ENCODE data around the gene GFY.

The GFY gene

DNA sequence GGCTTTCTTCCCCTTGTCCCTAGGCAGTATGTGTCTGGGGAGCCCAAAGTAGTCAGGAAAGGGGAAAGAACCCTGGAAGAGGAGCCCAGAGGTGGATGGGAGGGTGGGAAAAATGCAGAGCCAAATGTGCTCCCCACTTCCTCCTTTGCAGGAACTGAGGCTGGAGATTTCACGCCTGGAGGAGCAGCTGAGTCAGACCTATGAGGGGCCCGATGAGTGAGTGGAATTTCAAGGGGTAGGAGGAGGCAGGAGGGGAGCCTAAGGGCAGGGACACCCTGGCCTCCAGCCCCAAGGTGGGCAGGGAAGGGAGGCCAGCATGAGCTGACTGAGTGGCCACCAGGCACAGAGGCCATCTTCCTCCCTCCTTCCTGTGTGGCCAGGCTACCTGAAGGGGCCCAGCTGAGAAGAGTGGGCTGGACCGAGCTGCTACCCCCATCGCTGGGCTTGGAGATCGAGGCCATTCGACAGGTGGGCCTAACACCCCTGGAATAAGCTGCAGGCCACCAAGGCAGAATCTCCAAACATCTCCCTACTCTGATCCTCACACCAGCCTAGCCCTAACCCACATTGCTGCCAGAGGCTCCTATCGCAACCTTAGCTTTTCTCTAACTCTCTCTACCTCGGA, 16.3 kb upstream of the GFY start:
- no peak for DNase-seq (ENCODE audit: low spot score)

DNA sequence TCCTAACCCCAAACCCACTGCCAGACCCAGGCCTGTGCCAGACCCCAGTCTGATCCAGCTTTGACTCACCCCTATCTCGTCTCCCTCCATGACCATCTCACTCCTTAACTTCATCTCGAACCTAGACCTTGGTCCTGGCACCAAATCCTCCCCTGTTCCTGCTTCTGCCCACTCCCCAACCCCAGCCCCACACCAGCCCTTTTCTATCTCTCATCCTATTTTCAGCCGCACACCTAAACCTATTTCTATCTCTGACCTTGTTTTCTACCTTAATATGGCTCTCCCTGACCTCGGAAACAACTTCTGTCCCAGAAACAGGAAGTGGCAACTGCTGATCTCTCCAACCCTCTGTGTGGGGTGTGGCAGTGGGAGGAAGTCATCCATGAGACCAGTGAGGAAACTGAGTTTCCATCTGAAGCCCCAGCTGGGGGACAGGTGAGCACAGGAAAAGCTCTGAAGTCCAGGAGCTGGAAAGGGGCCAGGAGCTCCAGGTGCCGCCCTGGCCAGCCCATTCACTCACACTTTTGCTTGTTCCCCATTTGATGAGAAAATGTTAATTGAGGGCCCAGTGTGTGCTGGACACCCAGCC, 15.7 kb upstream of the GFY start:
- no peak for DNase-seq (ENCODE audit: low spot score)

DNA sequence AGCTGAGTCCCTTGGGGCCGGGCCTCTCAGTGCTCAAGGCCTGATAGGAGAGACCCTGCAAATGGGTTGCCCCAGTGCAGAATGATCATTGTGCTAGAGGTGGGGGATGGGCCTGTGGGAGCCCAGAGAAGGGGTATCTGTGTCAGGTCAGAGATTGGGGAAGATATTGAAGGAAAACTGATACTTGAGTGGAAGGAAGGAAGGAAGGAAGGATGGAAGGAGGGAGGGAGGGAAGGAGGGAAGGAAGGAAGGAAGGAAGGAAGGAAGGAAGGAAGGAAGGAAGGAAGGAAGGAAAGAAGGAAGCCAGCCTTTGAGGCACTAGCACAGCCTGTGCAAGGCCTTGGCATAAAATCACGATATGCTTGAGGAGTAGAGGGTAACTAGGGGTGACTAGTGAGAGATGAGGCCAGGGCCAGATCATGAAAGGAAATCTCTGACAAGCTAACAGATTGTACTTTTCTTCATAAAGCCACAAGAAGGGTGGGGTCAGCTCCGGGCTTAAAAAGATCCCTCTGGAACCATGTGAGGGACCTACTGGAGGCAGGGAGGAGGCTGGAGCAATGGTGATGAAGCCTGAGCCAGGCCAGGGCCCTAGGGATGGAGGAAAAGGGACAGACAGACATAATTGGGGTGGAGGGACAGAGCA, 13.4 kb upstream of the GFY start:
- DNase-seq (ENCODE audit: low spot score), result no peak

DNA sequence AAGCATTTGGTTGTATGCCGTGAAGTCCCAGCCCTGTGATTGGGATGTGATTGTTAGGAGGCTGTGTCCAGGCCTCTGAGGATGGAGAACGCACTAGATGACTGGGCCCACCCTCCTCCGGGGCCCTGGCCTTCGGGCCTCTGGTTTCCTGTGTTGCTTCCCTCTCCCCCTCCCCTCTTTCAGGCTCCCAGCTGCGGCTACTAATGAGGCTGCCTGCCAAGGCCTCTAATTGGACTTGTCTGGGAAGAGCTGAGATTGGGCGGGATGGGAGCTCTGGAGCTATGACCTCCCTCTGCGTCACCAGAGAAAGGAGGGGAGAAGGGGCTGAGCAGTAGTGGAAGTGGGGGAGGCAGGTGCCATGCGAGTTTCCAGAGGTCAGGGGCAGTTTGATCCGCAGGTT, 11.8 kb upstream of the GFY start:
- DNase-seq (ENCODE audit: low spot score), result no peak

DNA sequence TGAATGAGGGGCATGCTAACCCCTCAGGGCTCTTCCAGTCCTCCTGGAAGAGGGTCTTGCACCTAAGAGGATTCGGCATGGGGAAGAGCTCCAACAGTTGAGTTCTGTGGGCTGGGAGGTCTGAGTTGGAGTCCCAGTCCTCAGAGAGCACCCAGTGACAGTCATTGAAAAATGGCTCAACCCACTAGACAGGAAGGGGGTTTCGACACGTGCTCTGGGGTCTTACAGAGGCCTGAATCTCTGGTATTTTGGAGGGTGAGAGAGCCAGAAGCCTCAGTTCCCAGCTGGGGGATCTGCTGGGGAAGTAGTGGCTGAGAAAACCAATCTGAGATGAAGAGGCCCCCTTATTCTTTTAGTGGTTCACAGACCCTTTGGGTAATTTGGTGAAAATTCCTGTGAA, 10.9 kb upstream of the GFY start:
- DNase-seq (ENCODE audit: low spot score), result no peak

DNA sequence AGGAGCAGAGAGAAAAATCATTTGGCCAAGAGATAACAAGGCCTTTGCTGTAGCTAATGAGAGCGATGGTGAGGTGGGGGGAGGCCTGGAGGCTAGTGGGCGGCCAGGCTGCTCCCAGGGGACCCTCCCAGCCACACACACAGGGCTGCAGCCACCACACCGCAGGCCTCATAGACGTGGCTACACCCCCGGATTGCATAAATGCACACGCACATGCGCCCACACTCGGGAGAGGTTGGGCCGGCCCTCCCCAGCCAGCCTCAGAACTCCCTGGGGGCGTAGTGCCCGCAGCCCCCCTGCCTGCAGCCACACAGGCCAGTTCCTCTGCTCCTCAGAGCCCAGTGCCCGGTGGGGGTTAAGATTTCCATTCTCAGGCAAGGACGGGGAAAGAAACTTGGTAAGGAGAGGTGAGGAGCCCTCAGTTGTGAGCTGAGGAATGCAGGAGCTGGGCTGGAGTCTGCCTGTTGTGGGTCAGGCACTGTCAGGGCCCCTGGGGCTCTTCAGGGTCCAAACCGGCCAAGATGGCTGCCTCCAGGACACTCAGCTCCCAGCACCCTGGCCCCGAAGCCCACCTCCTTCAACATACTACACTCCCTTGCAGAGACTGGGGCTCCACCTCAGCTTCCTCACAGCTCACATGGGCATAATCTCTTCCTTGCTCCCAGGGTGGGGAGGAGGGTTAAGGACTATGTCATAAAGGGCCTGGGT, 9.9 kb upstream of the GFY start:
- DNase-seq (ENCODE audit: low spot score), result no peak

DNA sequence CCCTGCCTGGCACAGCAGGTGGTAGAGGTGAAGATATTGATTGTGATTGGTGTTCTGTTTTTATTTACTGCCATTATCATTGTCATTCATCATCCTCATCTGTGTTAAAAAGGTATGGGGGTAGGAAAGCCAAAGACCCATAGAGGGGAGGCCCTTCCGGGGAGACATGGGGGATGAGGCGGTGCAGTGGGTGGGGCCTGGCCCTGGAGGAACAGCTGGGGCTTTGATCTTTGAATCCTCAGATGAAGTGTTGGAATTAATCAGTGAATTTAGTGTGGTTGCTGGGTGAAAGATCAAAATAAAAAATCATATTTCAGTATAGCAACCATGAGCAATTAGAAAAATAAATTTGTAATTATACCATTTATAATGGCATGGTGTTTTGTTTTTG, 9.4 kb upstream of the GFY start:
- no peak for DNase-seq (ENCODE audit: low spot score)

DNA sequence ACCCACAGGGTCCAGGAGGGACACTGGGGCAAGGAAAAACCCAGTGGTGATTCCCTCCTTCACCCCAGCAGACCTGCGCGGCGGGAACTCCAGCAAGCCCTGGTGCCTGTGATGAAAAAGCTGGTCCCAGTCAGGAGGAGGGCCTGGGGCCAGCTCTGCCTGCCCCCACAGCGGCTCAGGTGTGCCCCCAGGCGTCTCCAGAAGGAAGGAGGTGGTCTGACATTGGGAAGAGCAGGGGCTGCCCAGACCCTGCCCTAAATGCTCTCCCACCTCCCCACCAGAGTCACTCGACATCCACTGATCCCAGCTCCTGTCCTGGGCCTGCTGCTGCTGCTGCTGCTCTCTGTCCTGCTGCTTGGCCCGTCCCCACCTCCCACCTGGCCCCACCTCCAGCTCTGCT, 8.1 kb upstream of the GFY start:
- DNase-seq (ENCODE audit: low spot score), result no peak

DNA sequence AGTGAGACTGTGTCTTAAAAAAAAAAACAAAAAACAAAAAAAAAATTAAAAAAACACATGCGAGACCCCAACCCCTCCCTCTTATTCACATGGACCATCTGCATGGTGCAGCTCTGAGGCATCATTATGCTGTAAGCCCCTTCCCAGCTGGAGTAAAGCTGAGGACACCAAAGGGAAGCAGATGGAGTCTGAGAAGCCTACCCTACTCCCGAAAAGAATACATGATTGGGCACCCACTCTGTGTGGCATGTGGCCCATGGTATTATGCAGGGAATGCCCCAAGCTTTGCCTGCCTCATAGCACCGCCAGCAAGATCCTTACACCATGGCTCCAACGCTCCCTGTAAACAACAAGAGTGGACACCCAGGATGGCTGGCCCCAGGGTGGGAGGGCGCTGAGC, 6.7 kb upstream of the GFY start:
- no peak for DNase-seq (ENCODE audit: low spot score)

DNA sequence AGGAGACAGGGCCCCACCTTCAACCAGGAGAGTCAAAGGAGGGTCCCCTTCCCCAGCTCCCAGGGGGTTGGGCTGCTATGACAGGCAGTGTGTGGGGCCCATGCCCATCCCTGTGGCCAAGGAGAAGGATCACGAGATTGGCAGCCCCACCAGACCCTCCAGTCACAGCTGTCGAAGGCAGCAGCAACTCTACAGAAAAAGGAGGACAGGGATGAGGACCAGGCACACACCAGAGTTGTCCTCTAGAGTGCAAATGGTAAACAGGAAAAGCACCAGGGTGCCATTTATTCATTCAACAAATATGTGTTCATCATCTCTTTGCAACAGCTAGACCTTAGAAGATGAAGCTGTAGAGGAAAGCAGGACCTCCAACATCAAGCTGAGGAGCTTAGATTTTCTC, 6.0 kb upstream of the GFY start:
- DNase-seq (ENCODE audit: low spot score), result no peak

DNA sequence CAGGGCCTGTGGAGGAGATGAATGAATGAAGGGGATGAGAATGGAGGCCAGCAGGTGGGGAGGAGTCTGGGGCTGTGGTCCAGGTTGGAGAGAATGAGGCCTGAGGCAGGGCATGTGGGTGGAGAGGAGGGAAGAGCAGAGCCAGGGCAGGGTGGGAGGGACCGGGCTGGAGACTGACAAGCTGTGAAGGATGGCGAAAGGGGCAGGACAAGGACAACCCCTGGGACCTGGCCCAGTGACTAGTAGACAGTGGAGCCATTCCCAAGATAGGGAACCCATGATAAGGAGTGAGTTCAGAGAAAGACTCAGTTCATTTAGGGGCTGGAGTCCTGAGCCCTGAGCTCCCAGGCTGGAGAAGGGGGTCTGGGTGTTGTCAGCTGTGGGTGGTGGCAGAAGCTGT, 5.0 kb upstream of the GFY start:
- no peak for DNase-seq (ENCODE audit: low spot score)

DNA sequence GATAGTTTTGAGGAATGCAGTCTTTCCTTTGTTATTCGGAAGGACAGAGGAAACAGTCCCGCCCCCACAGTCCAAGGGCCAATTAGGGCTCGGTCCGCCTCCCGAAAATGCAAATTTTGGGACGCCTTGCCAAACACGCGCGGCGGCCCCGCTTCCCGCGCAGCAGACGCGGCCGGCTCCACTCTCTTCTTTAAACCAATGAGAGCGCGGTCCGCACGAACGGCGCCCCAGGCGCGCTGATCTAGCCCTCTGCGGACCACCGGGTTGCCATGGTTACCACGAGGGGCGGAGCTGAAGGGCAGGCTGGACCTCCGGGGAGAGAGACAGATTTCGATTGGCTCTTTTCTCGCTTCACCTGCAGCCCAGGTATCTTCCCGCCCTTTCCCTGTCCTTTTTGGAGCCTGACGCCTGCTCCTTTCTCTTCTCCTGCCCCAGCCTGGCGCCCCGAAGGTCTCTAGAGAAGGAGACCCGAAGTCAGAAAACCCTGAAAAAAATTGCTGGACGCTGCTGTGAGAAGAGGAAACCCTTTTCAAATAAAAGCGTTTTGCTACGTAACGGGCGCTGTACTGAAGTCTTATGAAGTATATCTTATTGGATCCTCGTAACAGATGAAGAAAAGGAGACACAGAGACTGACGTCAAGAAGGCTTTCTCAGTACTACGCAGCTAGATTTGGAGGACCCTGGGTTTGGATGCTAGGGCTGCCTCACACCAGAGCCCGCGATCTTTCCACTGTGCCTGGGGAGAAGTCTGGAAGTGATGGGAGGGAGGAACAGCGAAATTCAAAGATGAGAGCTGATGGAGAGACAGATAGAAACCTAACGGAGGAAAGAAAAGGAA, 3.9 kb upstream of the GFY start:
- DNase-seq (ENCODE audit: low spot score), result no peak

DNA sequence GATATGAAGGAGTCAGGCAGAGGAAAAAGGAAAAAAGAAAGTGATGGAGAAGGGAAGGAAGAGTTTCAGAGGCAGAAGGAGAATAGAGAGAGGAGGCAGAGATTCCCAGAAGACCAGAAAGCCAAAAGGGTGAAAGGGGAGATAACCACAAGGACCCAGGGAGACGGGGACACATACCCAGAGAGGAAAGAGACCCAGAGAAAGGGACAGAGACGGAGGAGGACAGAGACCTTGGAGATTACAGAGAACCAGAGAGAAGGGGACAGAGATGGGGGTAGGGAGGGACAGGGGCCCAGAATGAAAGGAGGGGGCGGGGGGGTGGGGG, 3.3 kb upstream of the GFY start:
- no peak for DNase-seq (ENCODE audit: low spot score)

DNA sequence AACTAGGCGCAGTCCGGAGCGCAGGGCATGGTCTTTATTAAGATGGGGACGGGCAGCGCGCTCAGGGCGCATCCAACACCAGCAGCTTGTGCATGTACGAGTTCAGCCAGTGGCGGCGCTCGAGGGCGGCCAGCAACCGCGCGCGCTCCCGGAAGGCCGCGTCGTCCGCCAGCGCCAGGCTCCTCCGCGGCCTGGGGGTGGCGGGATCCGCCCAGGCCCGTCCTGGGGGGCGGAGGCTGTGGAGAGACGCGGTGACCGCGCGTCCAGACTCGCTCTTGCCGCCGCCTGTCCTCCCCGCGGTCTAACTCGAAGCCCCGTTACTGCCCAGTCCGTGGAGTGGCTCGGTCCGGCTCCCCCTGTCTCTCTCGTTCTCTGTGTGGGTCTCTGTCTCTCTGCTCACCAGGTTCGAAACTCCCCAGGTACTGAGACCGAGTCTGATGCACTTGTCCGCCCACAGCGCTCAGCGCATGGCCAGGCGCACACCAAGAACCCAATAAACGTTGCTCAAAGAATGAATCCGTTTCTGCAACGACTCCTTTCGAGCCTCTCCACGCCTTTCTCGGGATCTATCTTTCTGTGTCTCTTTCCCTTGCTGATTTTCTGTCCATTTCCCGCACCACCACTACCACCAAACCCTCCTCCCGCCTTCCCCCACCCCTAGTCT, 2.6 kb upstream of the GFY start:
- no peak for DNase-seq (ENCODE audit: low spot score)

DNA sequence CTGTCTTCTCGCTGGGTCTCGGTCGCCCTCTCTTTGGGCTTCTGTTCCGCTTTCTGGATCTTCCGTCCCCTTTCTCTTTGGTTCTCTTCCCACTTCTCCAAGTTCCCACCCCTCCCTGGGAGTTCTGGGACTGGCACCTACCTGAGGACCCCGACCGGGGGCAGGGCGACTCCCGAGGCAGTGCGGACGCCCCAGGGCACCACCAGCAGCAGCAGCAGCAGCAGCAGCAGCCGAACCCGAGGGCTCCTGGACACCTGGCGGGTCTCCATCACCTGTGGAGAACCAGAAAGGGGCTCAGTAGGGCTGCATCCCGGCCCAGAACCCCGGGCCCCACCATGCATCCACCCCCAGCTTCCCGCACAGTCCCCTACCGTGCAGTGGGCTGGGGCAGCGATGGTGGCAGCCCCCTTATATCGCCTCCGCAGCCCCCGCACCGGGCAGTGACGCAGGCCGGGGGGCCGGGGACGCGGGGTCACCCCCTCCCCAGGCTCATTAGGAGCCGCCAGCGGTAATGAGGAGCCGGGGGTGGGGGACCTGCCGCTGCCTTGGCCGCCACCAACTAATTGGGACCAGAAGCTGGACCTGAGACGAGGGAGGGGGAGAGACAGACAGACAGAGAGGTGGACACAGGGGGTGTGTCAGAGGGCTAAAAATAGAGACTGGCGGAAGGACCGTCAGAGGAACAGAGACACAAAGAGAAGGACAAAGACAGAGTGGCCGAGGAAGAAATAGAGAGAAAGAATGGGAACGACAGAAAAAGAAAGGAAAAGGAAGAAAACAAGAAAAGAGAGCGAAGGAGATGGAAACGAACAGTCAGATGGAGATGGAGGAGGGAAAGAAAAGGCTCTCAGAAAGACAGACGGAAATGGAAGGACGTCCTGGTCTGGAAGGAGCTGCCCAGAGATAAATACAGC, 1.9 kb upstream of the GFY start, which contains the start of gene PTH2:
PTH2 (minus strand) TSS at position 371 of the 914 bp plus-strand sequence; CDS start at position 269, 102 bp downstream.
- DNase-seq (ENCODE audit: low spot score), result no peak

DNA sequence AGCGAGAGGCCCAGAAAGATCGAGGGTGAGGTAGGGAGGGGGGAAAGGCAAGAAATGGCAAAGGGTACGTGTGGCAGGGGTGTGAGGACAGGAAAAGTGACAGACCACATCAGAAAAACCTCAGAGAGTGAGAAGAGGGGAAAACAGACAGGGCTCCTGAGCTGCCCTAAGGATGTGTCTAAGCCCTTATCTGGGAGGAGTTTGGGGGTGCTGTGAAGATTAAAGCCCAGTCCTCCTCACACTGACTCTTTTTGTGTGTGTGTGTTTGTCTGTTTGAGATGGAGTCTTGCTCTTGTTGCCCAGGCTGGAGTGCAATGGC, 1.2 kb upstream of the GFY start:
- DNase-seq (ENCODE audit: low spot score), result no peak

DNA sequence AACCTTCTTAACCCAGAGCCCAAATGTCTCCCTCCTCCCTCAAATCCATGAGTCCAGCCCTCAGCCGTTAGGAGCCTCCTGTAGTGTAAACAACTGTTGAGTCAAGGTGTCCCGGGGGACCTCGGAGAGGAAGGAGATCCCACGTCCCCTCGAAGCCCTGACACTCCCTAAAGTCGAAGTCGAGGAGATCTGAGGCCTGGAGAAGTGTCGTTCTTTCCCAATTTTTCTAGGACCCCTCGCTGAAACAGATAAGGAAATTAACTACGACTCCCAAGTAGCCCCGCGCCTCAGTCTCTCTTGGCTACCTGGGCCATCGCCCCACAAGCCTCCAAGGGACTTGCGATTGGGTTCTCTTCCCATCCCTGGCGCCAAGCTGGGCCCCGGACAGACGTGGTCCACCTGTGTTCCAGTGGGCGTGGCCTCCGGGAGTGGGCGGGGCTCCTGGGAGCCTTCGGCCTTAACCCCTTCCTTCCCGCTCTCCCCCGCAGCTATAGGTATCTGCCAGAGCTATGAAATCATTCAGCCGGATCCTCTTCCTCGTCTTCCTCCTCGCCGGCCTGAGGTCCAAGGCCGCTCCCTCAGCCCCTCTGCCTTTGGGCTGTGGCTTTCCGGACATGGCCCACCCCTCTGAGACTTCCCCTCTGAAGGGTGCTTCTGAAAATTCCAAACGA, 869 bp downstream of the GFY start:
- DNase-seq (ENCODE audit: low spot score), result no peak

DNA sequence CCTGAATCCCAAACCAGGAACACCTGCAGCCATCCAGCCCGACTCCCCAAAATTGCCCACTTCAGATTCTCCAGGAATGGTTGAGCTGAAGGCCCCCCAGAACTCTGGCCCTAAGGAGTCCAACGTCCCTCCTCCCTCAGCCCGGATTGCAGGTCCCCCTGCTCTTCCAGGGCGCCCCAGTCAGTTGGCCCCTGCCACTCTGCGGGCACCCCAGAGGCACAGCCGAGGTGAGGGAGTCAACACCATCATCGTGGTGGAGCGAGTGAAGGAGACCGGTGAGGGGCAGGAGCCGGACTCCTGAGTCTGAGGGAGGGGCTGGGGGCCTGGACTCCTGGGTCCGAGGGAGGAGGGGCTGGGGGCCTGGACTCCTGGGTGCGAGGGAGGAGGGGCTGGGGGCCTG, 2.2 kb downstream of the GFY start:
- no peak for DNase-seq (ENCODE audit: low spot score)

DNA sequence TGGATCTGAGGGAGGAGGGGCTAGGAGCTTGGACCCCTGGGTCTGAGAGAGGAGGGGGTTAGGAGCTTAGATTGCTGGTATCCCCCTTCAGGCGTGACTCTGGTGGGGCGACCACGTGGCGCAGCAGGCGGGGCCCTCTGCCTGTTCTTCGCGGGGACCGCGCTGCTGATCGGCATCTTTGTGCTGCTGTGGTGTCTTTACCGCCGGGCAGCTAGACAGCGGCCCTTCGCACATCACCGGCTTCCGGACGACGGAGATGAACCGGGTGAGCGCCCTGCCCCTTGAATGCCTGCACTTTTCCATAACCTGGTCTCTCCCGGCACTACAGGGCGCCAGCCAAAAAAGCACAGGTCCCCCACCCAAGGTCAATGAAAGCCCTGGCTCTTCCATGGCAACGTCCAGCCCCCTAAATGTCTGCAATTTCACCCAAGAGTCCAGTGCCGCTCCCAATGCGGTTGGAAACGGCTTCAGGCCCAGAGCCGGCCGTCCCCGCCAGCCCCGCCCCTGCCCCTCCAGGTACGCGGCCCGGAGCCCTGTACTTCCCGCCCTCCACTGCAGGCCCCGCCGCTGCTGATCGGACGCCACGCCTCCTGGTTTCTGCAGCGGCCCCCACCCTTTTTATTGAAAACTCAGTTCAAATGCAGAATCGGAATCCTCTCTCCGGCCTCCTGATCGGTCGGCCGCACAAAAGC, 2.8 kb downstream of the GFY start:
- no peak for DNase-seq (ENCODE audit: low spot score)
